Stomach (tissue), 9 donors: Measurements from ENCODE around the gene UBE2J1. TPM values are rescaled to one million over a fixed set of nuclear protein-coding genes. Genes with fewer than 3 reads are reported as not detected.
A peak's percentile ranks its signal among the peaks of the same experiment; 100 is the strongest.

Source experiments
- DNase-seq, 2 donors: peaks; one replicate each; pipeline versions ENCODE4 v3.0.0 to v3.0.0-alpha.2; 2013 to 2019
- H3K27ac ChIP-seq, 5 donors: fragments of 200-600 bp in 4 of 5; sonication (generic) in 4 of 5; one replicate each; pipeline ENCODE4 v1.5.1; 2013 to 2019; ENCODE audit warnings: mild to moderate bottlenecking in 1 of 5, moderate library complexity in 1 of 5
- H3K27me3 ChIP-seq, 3 donors: fragments of 200-600 bp; sonication (generic); one replicate each; pipeline ENCODE4 v1.5.1; 2017 to 2019; ENCODE audit warnings: mixed run types in 1 of 3
- H3K36me3 ChIP-seq, 4 donors: fragments of 200-600 bp; sonication (generic); 1 replicate in 3 of 4; 2 replicates in 1 of 4; pipeline ENCODE4 v1.5.1; 2016 to 2019
- H3K4me1 ChIP-seq, 4 donors: fragments of 200-600 bp; sonication (generic); one replicate each; pipeline ENCODE4 v1.5.1; 2016 to 2019
- H3K4me3 ChIP-seq, 4 donors: fragments of 200-600 bp; sonication (generic) in 3 of 4; one replicate each; pipeline ENCODE4 v1.5.1; 2016 to 2019; ENCODE audit warnings: mild to moderate bottlenecking in 1 of 4
- H3K9me3 ChIP-seq, 4 donors: fragments of 200-600 bp; sonication (generic); one replicate each; pipeline ENCODE4 v1.5.1; 2016 to 2019
- CTCF ChIP-seq, 7 experiments: fragments of 450-650 bp in 4 of 7; fragments of 200-600 bp in 3 of 7; sonication (generic) in 3 of 7; IDR thresholded peaks; one replicate each; pipeline ENCODE4 v1.5.1; 2016 to 2019; ENCODE audit warnings: antibody characterized with exemption in 7 of 7, control low read depth in 2 of 7, mild to moderate bottlenecking in 1 of 7
- EP300 ChIP-seq: sonication (generic); formaldehyde crosslinking; IDR thresholded peaks from one replicate; pipeline ENCODE4 v1.6.1; 2017; ENCODE audit warnings: antibody characterized with exemption
- POLR2A ChIP-seq, 4 donors: fragments of 450-650 bp; IDR thresholded peaks; one replicate each; pipeline ENCODE4 v1.6.1; 2016; ENCODE audit warnings: antibody characterized with exemption in 4 of 4, control low read depth in 2 of 4, mild to moderate bottlenecking in 1 of 4, moderate library complexity in 1 of 4
- POLR2AphosphoS5 ChIP-seq, 3 donors: sonication (generic); formaldehyde crosslinking; IDR thresholded peaks; one replicate each; pipeline ENCODE4 v1.6.1; 2016; ENCODE audit warnings: antibody characterized with exemption in 3 of 3
- WGBS, 5 donors: extraction: QIAGEN DNeasy Blood & Tissue Kit in 3 of 5; methylation state at CpG; one replicate each; pipeline versions ENCODE4 v1.1.5 to v1.1.7; 2013 to 2018; 5-methylcytosine and 5-hydroxymethylcytosine counted together
- intact Hi-C: fragments of 100-400 bp; cut with DNase I; formaldehyde crosslinking; loops from one replicate; pipeline ENCODE4 v1.15.1; 2023; ENCODE audit warnings: low total_unique reads
- polyA plus RNA-seq, 3 donors: library from polyadenylated mRNA; stranded (reverse); fragments of 200-250 nt; gene quantifications; one replicate each; pipeline ENCODE4 v1.2.3, GENCODE V29; 2013
- total RNA-seq, 5 donors: library from RNA; depleted of rRNA; stranded (reverse); fragments of >200 nt; gene quantifications; one replicate each; pipeline versions ENCODE4 v1.1.0 to v1.2.3, GENCODE V29; 2014 to 2016
- donor health status: healthy with polysubstance abuse.
- donor health status: Bipolar disorder and iron deficiency.
- donor health status: healthy.

The UBE2J1 gene
- total and polyA plus RNA-seq, 8 donors, result 5.2 to 58.6 (median 24.0) TPM

GRCh38 chr6:89317067-89317466 lies 35.5 kb downstream of the UBE2J1 start:
- Histone ChIP-seq H3K36me3 (peaks cover 0 to 18% (median 13%) of the 10 kb centered on the region in 4 donors), H3K9me3 (no peaks in the 10 kb centered on the region), H3K27ac (no peak overlapping the region), H3K4me3 (no peak overlapping the region), H3K27me3 (no peaks in the 10 kb centered on the region), H3K4me1 (peaks cover 8 to 25% (median 12%) of the 10 kb centered on the region in 4 donors)
- intact Hi-C loops, result loop anchor here (10.0 kb wide), 1 partner anchor 48 kb away; no protein-coding TSS in a partner anchor
- TF ChIP-seq POLR2AphosphoS5 (IDR thresholded peaks at IDR 0.05) (no peak), POLR2A (IDR thresholded peaks at IDR 0.05) (no peak), CTCF (IDR thresholded peaks at IDR 0.05) (no peak), EP300 (no peak)
- no peak for DNase-seq

- intact Hi-C loops, result loop anchor here (10.0 kb wide), 1 partner anchor 49 kb away; no protein-coding TSS in a partner anchor
- 79 to 95% (median 91%) methylated on average over 6 of the region's 6 CpGs for WGBS, 5 donors
Observed at GRCh38 chr6:89315249-89315885, 37.2 kb downstream of the UBE2J1 start, which contains the start of gene GABRR2. GABRR2 (minus strand) TSS chr6:89315299; CDS start chr6:89315165, 134 bp downstream.

GRCh38 chr6:89314692-89315091 lies 37.8 kb downstream of the UBE2J1 start:
- Histone ChIP-seq H3K27ac (no peak overlapping the region), H3K36me3 (peaks cover 0 to 9% (median 8%) of the 10 kb centered on the region in 4 donors), H3K9me3 (no peaks in the 10 kb centered on the region), H3K27me3 (no peaks in the 10 kb centered on the region), H3K4me1 (peaks cover 16 to 32% (median 21%) of the 10 kb centered on the region in 4 donors), H3K4me3 (no peak overlapping the region)
- TF ChIP-seq POLR2AphosphoS5 (IDR thresholded peaks at IDR 0.05) (no peak), EP300 (no peak), CTCF (IDR thresholded peaks at IDR 0.05) (no peak), POLR2A (IDR thresholded peaks at IDR 0.05) (no peak)
- no peak for DNase-seq
- intact Hi-C loops, result loop anchor here (10.0 kb wide), 1 partner anchor 50 kb away; no protein-coding TSS in a partner anchor
- WGBS, 5 donors, result 94 to 96% (median 95%) methylated on average over 7 of the region's 7 CpGs

More at GRCh38 chr6:89315249-89315885, 37.2 kb downstream of the UBE2J1 start, which contains the start of gene GABRR2:
- Histone ChIP-seq H3K27me3 (no peaks in the 10 kb centered on the region), H3K27ac (no peak within 1 kb of the TSS), H3K4me1 (peaks cover 16 to 32% (median 21%) of the 10 kb centered on the region in 4 donors), H3K4me3 (no peak within 1 kb of the TSS), H3K36me3 (peaks cover 0 to 9% (median 8%) of the 10 kb centered on the region in 4 donors), H3K9me3 (no peaks in the 10 kb centered on the region)
- TF ChIP-seq POLR2A (IDR thresholded peaks at IDR 0.05) (no peak), CTCF (IDR thresholded peaks at IDR 0.05) (no peak), EP300 (no peak), POLR2AphosphoS5 (IDR thresholded peaks at IDR 0.05) (no peak)
- no peak for DNase-seq

GRCh38 chr6:89313006-89313405 lies 39.5 kb downstream of the UBE2J1 start:
- no peaks in the 10 kb centered on the region for H3K27me3 ChIP-seq
- peaks cover 16 to 32% (median 21%) of the 10 kb centered on the region in 4 donors for H3K4me1 ChIP-seq
- H3K9me3 ChIP-seq, result no peaks in the 10 kb centered on the region
- H3K36me3 ChIP-seq, result peaks cover 0 to 9% (median 8%) of the 10 kb centered on the region in 4 donors
- peak in 1 of 2 donors; percentile 62 for DNase-seq
- TF ChIP-seq CTCF (IDR thresholded peaks at IDR 0.05), result no peak
- TF ChIP-seq EP300, result no peak
- TF ChIP-seq POLR2A (IDR thresholded peaks at IDR 0.05), result no peak
- TF ChIP-seq POLR2AphosphoS5 (IDR thresholded peaks at IDR 0.05), result no peak
- 20 to 46% (median 35%) methylated on average over 1 of the region's 1 CpG for WGBS, 5 donors
- peak overlapping the region in 4 of 5 donors; percentile 55 to 75 (median 70) for H3K27ac ChIP-seq
- no peak overlapping the region for H3K4me3 ChIP-seq
- intact Hi-C loops, result loop anchor here (10.0 kb wide), 1 partner anchor 52 kb away; no protein-coding TSS in a partner anchor
